Measurements from ENCODE around the gene UTP11. TPM values are rescaled to one million over a fixed set of nuclear protein-coding genes. Genes with fewer than 3 reads are reported as not detected.
A peak's percentile ranks its signal among the peaks of the same experiment; 100 is the strongest.

The UTP11 gene
- total RNA-seq, 4 donors from 2014 or later: 32.1 to 48.5 (median 39.5) TPM

DNA sequence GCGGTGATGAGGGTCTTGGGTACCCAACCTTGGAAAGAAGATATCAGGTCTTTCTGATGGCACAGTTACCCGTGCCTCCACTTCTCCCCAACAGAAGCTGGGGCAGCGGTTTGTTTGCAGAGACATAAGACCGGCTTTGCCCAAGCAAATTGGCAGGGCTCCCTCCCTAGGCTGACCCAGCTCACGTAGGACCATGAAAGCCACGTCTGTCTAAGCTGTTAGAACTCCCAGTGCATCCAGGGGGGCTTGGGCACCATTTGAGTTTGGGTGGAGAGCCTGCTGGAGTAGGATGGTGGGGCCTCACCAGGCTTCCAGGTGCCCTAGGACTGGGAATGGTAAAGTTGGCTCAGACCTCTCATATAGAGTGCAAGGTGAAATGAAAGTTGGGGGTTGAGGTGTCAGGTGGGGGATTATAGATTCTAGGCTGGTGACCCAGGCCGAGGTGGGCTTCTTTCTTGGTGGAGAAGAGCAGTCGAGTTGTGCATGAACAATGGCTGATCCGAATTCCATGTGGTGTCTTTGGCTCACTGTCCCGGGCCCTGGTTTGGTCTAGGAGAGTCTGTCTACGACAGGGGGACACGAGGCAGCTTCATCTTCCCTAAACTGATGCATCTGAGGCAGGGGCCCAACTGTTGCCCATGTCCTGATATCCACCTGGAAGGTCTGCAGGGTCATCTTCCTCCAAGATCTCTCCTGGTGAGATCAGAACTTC is 30.7 kb downstream of the UTP11 start:
- Histone ChIP-seq H3K27me3 (peaks cover 64% of the 10 kb centered on the region), H3K4me1 (peaks cover 46% of the 10 kb centered on the region)

DNA sequence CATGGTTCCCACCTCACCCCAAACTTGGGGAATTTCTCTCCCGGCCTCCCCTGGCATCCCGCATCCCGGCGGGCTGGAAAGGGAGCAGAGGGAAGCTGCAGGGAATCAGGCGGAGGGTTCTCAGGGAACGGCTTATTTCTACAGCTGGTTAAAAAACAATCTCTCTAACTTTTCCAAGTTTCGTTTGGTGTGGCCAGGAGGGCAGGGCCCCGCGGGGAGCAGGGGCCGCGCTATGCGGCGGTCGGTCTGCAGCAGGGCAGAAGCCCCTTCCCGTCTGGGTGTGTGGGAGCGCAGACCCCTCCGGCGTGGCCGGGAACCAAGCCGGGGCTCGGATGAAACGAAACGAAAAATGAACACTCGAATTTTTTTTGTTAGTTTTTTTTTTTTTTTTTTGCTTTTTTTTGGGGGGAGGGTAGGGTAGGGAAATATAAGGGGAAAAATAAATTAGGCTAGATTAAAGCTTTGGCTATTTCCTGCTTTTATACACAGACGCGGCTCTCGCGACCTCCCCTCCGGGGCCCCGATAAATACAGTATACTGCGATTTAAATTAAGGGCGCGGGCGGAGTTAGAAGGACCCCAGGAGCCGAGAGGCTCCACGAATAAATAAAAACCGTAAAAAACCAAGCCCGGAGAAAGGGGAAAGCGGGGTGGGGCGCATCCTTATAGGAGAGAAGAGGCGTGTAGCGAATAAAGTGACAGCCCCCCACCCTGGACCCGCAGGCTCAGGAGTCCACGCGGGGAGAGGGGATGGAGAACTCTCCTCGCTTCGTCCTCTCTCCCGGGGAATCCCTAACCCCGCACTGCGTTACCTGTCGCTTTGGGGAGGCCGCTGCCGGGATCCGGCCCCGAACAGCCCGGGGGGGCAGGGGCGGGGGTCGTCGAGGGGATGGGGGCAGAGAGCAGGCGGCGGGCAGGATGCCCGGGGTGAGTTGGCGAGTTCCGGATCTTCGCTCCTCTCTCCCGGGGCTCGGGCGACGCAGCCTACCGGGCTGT is 32.0 kb downstream of the UTP11 start:
- no peaks in the 10 kb centered on the region for H3K9me3 ChIP-seq
- peaks cover 59% of the 10 kb centered on the region for H3K27me3 ChIP-seq
- TF ChIP-seq EP300 (IDR thresholded peaks at IDR 0.05) (no peak), POLR2A (IDR thresholded peaks at IDR 0.05) (no peak), POLR2AphosphoS5 (IDR thresholded peaks at IDR 0.05) (no peak), CTCF (IDR thresholded peaks at IDR 0.05) (no peak)
- peaks cover 51% of the 10 kb centered on the region for H3K4me1 ChIP-seq
- H3K36me3 ChIP-seq: no peaks in the 10 kb centered on the region
- DNase-seq (ENCODE audit: low spot score in 2 of 2): no peak
- no peak overlapping the region for H3K27ac ChIP-seq
- 4% methylated on average over 64 of the region's 70 CpGs for WGBS
- H3K4me3 ChIP-seq: peak overlapping the region; percentile 78

More for the DNA sequence above, 30.7 kb downstream of the UTP11 start:
- TF ChIP-seq EP300 (IDR thresholded peaks at IDR 0.05) (no peak), POLR2AphosphoS5 (IDR thresholded peaks at IDR 0.05) (no peak), CTCF (IDR thresholded peaks at IDR 0.05) (no peak), POLR2A (IDR thresholded peaks at IDR 0.05) (no peak)
- no peaks in the 10 kb centered on the region for H3K36me3 ChIP-seq
- DNase-seq (ENCODE audit: low spot score in 2 of 2): no peak
- WGBS: 63% methylated on average over 10 of the region's 12 CpGs
- no peak overlapping the region for H3K27ac ChIP-seq
- no peaks in the 10 kb centered on the region for H3K9me3 ChIP-seq
- H3K4me3 ChIP-seq: peak overlapping the region; percentile 78

DNA sequence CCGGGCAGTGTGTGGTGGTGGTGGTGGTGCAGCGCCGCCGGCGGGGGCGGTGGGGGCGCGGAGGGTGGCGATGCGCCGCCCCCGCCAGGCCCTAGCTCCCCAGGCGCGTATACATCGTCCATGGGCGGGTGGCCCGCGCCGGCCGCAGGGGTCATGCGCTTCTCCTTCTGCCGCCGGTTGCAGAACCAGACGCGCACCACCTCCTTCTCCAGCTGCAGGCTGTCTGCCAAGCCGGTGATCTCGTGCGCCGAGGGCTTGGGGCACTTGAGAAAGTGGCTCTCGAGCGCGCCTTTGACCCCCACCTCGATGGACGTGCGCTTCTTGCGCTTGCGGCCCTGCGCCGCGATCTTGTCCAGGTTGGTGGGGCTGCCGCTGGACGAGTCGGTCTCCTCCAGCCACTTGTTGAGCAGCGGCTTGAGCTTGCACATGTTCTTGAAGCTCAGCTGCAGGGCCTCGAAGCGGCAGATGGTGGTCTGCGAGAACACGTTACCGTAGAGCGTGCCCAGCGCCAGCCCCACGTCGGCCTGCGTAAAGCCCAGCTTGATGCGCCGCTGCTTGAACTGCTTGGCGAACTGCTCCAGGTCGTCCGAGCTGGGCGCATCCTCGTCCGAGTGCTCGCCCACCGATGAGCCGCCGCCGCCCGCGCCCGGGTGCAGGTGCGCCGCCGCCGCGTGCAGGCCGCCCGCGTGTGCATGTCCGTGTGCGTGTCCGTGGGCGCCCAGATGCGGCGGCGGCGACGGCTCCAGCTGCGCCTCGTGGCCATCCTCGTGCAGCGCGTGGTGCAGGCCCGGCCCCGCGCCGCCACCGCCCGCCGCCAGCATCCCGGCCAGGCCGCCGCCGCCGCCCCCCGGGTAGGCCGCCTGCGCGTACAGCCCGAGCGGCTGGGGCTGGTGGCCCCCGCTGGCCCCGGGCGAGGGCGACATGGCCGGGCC is 33.1 kb downstream of the UTP11 start:
- peaks cover 54% of the 10 kb centered on the region for H3K4me1 ChIP-seq
- DNase-seq (ENCODE audit: low spot score in 2 of 2): no peak
- no peaks in the 10 kb centered on the region for H3K36me3 ChIP-seq
- H3K27me3 ChIP-seq: peaks cover 54% of the 10 kb centered on the region
- peak overlapping the region; percentile 78 for H3K4me3 ChIP-seq
- TF ChIP-seq POLR2A (IDR thresholded peaks at IDR 0.05): no peak
- TF ChIP-seq CTCF (IDR thresholded peaks at IDR 0.05): no peak
- no peak for TF ChIP-seq POLR2AphosphoS5 (IDR thresholded peaks at IDR 0.05)
- H3K9me3 ChIP-seq: no peaks in the 10 kb centered on the region
- peak overlapping the region; percentile 71 for H3K27ac ChIP-seq
- WGBS: no CpG with 5 or more reads among the region's 115 CpGs

DNA sequence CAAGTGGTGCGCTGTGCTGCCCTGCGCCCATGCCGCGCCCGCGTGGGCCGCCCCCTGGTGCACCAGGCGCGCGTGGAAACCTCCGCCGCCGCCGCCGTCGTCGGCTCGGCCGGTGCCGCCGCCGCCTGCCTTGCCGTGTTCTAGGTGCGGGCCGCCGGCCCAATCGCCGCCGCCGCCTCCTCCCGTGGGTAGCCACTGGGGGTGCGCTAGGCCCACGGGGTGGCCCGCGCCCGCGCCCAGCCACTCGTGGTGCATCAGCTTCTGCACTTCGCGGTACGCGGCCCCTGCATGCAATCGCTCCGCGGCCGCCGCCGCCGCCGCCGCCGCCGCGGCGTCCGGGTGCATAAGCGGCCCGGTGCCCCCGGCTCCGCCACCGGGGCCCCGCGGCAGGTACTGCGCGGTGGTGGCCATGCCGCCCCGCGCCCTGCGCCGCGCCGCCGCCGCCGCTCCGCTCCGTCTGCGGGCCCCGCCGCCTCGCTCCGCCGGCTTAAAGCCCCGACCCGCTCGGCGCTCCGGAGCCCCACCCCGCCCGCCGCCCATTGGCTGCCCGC is 33.9 kb downstream of the UTP11 start, which contains the start of gene POU3F1:
Gene POU3F1, minus strand, starts transcription at position 461 of the 551 bp plus-strand sequence. Its CDS starts 50 bp downstream, at position 411.
- H3K36me3 ChIP-seq: no peaks in the 10 kb centered on the region
- peaks cover 60% of the 10 kb centered on the region for H3K4me1 ChIP-seq
- peak within 1 kb of the TSS; percentile 71 for H3K27ac ChIP-seq
- no peak for DNase-seq (ENCODE audit: low spot score in 2 of 2)
- TF ChIP-seq CTCF (IDR thresholded peaks at IDR 0.05) (no peak), POLR2A (IDR thresholded peaks at IDR 0.05) (no peak), POLR2AphosphoS5 (IDR thresholded peaks at IDR 0.05) (no peak), EP300 (IDR thresholded peaks at IDR 0.05) (no peak)
- H3K4me3 ChIP-seq: peak within 1 kb of the TSS; percentile 78
- H3K9me3 ChIP-seq: no peaks in the 10 kb centered on the region
- H3K27me3 ChIP-seq: peaks cover 48% of the 10 kb centered on the region
- WGBS: no CpG with 5 or more reads among the region's 92 CpGs
